Measurements from ENCODE around the gene PPM1L. TPM values are rescaled to one million over a fixed set of nuclear protein-coding genes. Genes with fewer than 3 reads are reported as not detected.

The PPM1L gene
- total RNA-seq, 4 donors from 2014 or later: 30.8 to 88.1 (median 52.7) TPM

DNA sequence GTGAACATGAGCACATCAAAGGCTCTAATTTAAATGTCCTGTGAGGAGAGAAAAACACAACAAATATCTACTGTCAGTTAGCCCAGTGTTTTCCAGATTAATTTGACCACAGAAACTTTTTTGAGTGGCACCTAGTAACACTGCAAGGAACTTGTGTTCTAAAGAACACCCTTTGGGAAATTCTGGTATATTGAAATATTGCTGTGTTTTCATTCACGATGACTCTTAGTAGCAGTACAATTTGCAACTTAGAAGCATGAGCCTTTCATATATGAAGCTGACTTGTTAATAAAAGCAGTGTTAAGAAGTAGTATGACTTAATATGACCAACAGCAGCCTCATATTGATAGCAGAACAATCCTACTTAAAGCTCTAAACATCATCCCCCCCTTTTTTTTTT, 317.1 kb downstream of the PPM1L start:
- intact Hi-C loops (cut with DNase I): no loop called here
- no peaks in the 10 kb centered on the region for H3K27me3 ChIP-seq
- H3K27ac ChIP-seq (replicated peaks in 1 of 4): no peak overlapping the region
- peaks cover 0 to 19% (median 4%) of the 10 kb centered on the region in 4 donors for H3K36me3 ChIP-seq
- TF ChIP-seq EP300 (IDR thresholded peaks at IDR 0.05) (no peak), POLR2AphosphoS5 (IDR thresholded peaks at IDR 0.05) (no peak), POLR2A (IDR thresholded peaks at IDR 0.05; ENCODE audit: low read depth) (no peak)
- TF ChIP-seq, protein P1, sequence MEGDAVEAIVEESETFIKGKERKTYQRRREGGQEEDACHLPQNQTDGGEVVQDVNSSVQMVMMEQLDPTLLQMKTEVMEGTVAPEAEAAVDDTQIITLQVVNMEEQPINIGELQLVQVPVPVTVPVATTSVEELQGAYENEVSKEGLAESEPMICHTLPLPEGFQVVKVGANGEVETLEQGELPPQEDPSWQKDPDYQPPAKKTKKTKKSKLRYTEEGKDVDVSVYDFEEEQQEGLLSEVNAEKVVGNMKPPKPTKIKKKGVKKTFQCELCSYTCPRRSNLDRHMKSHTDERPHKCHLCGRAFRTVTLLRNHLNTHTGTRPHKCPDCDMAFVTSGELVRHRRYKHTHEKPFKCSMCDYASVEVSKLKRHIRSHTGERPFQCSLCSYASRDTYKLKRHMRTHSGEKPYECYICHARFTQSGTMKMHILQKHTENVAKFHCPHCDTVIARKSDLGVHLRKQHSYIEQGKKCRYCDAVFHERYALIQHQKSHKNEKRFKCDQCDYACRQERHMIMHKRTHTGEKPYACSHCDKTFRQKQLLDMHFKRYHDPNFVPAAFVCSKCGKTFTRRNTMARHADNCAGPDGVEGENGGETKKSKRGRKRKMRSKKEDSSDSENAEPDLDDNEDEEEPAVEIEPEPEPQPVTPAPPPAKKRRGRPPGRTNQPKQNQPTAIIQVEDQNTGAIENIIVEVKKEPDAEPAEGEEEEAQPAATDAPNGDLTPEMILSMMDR (IDR thresholded peaks at IDR 0.05): no peak
- no peak overlapping the region for H3K4me3 ChIP-seq
- no peaks in the 10 kb centered on the region for H3K9me3 ChIP-seq
- H3K4me1 ChIP-seq: peaks cover 0 to 17% (median 2%) of the 10 kb centered on the region in 4 donors
- no peak for DNase-seq (ENCODE audit: extremely low spot score)
- WGBS: 95% methylated on average over 1 of the region's 1 CpG

DNA sequence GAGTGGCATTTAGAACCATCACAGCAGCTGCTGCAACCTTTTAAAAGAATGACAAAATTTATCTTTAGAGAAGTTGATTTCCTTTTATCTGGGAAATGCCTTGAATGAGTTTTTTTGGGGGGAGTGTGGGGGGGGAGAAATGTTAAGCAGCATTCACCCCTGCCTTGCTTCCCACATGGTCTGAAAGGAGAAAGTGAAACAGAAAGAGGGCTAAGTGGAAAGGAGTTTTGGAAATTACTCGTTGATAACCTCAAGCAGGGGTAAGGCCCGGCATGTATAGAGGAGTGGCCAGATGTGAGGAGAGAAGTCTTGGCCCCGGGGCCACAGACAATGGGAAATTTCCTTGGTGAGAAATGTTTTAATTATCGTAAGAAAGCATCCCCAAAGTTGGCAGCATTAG, 325.6 kb downstream of the PPM1L start:
- TF ChIP-seq POLR2A (IDR thresholded peaks at IDR 0.05; ENCODE audit: low read depth) (no peak), POLR2AphosphoS5 (IDR thresholded peaks at IDR 0.05) (no peak), EP300 (IDR thresholded peaks at IDR 0.05) (no peak)
- TF ChIP-seq, protein P1 (IDR thresholded peaks at IDR 0.05): no peak
- Histone ChIP-seq H3K27me3 (no peaks in the 10 kb centered on the region), H3K9me3 (no peaks in the 10 kb centered on the region), H3K27ac (replicated peaks in 1 of 4) (no peak overlapping the region), H3K4me1 (peaks cover 0 to 8% (median 0%) of the 10 kb centered on the region in 4 donors), H3K36me3 (peaks cover 0 to 20% (median 11%) of the 10 kb centered on the region in 4 donors), H3K4me3 (no peak overlapping the region)
- WGBS: 63% methylated on average over 4 of the region's 4 CpGs
- no peak for DNase-seq (ENCODE audit: extremely low spot score)
- intact Hi-C loops (cut with DNase I): no loop called here

DNA sequence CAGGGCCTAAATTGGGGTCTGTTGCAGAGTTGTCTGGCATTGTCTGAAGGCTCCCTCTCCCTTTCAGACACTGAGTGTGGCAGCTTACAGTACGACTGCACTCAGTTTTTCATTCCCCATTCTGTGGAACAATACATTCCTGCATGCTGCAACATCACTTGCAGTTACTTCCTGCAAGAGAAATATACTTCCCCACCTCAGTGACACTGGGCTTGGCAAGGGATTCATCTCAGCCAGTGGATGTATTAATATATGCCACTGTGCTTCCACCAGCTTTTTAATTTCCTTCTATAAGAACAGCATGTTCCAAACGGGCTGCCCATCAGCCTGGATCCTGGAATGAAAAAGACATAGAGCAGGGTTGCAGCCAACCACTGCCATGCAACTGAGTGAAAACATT, 326.0 kb downstream of the PPM1L start:
- H3K27me3 ChIP-seq: no peaks in the 10 kb centered on the region
- no peak overlapping the region for H3K4me3 ChIP-seq
- no peak for TF ChIP-seq POLR2A (IDR thresholded peaks at IDR 0.05; ENCODE audit: low read depth)
- TF ChIP-seq, protein P1 (IDR thresholded peaks at IDR 0.05): no peak
- no peak for TF ChIP-seq POLR2AphosphoS5 (IDR thresholded peaks at IDR 0.05)
- no peak for TF ChIP-seq EP300 (IDR thresholded peaks at IDR 0.05)
- DNase-seq (ENCODE audit: extremely low spot score): no peak
- WGBS: 47% methylated on average over 2 of the region's 2 CpGs
- peaks cover 0 to 21% (median 11%) of the 10 kb centered on the region in 4 donors for H3K36me3 ChIP-seq
- H3K4me1 ChIP-seq: peaks cover 0 to 8% (median 0%) of the 10 kb centered on the region in 4 donors
- intact Hi-C loops (cut with DNase I): no loop called here
- no peaks in the 10 kb centered on the region for H3K9me3 ChIP-seq
- H3K27ac ChIP-seq (replicated peaks in 1 of 4): no peak overlapping the region

DNA sequence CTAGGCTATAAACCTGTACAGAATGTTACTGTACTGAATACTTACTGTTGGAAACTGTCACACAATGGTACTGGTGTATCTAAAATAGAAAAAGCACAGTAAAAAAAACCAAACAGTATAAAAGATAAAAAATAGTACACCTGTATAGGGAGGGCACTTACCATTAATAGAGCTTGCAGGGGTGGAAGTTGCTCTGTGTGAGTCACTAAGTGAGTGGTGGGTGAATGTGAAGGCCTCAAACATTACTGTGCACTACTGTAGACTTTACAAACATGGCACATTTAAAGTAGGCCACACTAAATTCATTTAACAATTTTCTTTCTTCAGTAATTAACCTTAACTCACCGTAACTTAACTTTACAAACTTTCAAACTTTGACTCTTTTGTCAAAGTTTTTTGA, 327.1 kb downstream of the PPM1L start:
- no peak for DNase-seq (ENCODE audit: extremely low spot score)
- intact Hi-C loops (cut with DNase I): no loop called here
- no peaks in the 10 kb centered on the region for H3K9me3 ChIP-seq
- H3K4me3 ChIP-seq: no peak overlapping the region
- no peak for TF ChIP-seq POLR2AphosphoS5 (IDR thresholded peaks at IDR 0.05)
- H3K27me3 ChIP-seq: no peaks in the 10 kb centered on the region
- 95% methylated on average over 1 of the region's 1 CpG for WGBS
- H3K36me3 ChIP-seq: peaks cover 0 to 24% (median 13%) of the 10 kb centered on the region in 4 donors
- no peak overlapping the region for H3K27ac ChIP-seq (replicated peaks in 1 of 4)
- peaks cover 0 to 8% (median 0%) of the 10 kb centered on the region in 4 donors for H3K4me1 ChIP-seq

DNA sequence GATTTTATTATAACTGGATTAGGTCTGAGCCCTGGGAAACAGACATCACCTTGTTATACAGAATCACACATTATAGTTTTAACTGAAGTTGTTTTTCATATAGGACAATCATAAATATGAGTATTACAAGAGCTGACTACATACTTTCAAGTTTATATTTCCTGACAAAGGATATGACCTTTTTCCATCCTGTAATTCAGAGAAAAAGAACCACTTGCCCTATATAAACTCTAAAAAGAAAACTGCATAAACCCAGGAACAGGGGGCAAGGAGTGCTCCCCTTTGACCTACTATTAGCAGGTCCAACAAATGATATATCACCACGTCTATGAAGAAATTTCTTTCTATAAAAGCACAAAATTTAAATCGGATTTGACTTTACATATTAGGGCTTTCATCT, 328.2 kb downstream of the PPM1L start:
- H3K4me3 ChIP-seq: no peak overlapping the region

More for the DNA sequence above, 328.2 kb downstream of the PPM1L start:
- WGBS: 90% methylated on average over 2 of the region's 2 CpGs
- TF ChIP-seq, protein P1 (IDR thresholded peaks at IDR 0.05): no peak
- TF ChIP-seq EP300 (IDR thresholded peaks at IDR 0.05) (no peak), POLR2A (IDR thresholded peaks at IDR 0.05; ENCODE audit: low read depth) (no peak), POLR2AphosphoS5 (IDR thresholded peaks at IDR 0.05) (no peak)
- H3K27me3 ChIP-seq: no peaks in the 10 kb centered on the region
- H3K4me1 ChIP-seq: peaks cover 0 to 8% (median 0%) of the 10 kb centered on the region in 4 donors
- H3K27ac ChIP-seq (replicated peaks in 1 of 4): no peak overlapping the region
- DNase-seq (ENCODE audit: extremely low spot score): no peak
- no peaks in the 10 kb centered on the region for H3K9me3 ChIP-seq
- peaks cover 0 to 32% (median 14%) of the 10 kb centered on the region in 4 donors for H3K36me3 ChIP-seq
- intact Hi-C loops (cut with DNase I): no loop called here
